Raji (cell line): ENCODE results near the gene ST14.

Experiments
- POLR2A ChIP-seq: IDR thresholded peaks from 2 replicates; pipeline ENCODE4 v1.6.1; 2011; ENCODE audit warnings: low read depth, low read length, control low read depth; ENCODE audit not compliant: insufficient read depth

ST14 gene

GRCh38 chr11:130188585-130189347, 29.2 kb downstream of the ST14 start:
- no peak for TF ChIP-seq POLR2A

GRCh38 chr11:130189492-130190210, 30.1 kb downstream of the ST14 start:
- no peak for TF ChIP-seq POLR2A

- no peak for TF ChIP-seq POLR2A
Measured at GRCh38 chr11:130190371-130190881, 30.8 kb downstream of the ST14 start.

GRCh38 chr11:130191896-130192295, 32.3 kb downstream of the ST14 start:
- no peak for TF ChIP-seq POLR2A

GRCh38 chr11:130192845-130193267, 33.3 kb downstream of the ST14 start:
- no peak for TF ChIP-seq POLR2A

GRCh38 chr11:130194241-130195023, 34.9 kb downstream of the ST14 start:
- TF ChIP-seq POLR2A, result no peak

GRCh38 chr11:130197386-130198035, 37.9 kb downstream of the ST14 start:
- no peak for TF ChIP-seq POLR2A

- TF ChIP-seq POLR2A, result no peak
Measured at GRCh38 chr11:130198292-130198691, 38.7 kb downstream of the ST14 start.

- TF ChIP-seq POLR2A, result no peak
Measured at GRCh38 chr11:130198964-130199363, 39.4 kb downstream of the ST14 start.

GRCh38 chr11:130199792-130200191, 40.2 kb downstream of the ST14 start:
- TF ChIP-seq POLR2A, result no peak

- no peak for TF ChIP-seq POLR2A
Measured at GRCh38 chr11:130201026-130201425, 41.4 kb downstream of the ST14 start.

GRCh38 chr11:130202009-130202817, 42.6 kb downstream of the ST14 start:
- no peak for TF ChIP-seq POLR2A

GRCh38 chr11:130202818-130203689, 43.5 kb downstream of the ST14 start:
- no peak for TF ChIP-seq POLR2A
